Karpas-422 (cell line): ENCODE results near the gene DDI2. TPM values are rescaled to one million over a fixed set of nuclear protein-coding genes. Genes with fewer than 3 reads are reported as not detected.

Source experiments
- DNase-seq: peaks from one replicate; pipeline ENCODE4 v3.0.0-alpha.2; 2015
- H2AFZ ChIP-seq: fragments of 200-600 bp; sonication (generic); 2 replicates; pipeline ENCODE4 v1.6.1; 2014; ENCODE audit warnings: antibody characterized with exemption, low read length, mixed read lengths
- H3K27ac ChIP-seq: fragments of 200-600 bp; sonication (generic); 2 replicates; pipeline ENCODE4 v1.5.1; 2014; ENCODE audit warnings: mild to moderate bottlenecking, low read length, moderate library complexity
- H3K27me3 ChIP-seq: fragments of 200-600 bp; sonication (generic); 2 replicates; pipeline ENCODE4 v1.6.1; 2014; ENCODE audit warnings: low read length, mixed read lengths
- H3K36me3 ChIP-seq: fragments of 200-600 bp; sonication (generic); 2 replicates; pipeline ENCODE4 v1.6.1; 2014; ENCODE audit warnings: low read length, mixed read lengths; ENCODE audit not compliant: insufficient read depth
- H3K4me1 ChIP-seq: fragments of 200-600 bp; sonication (generic); 2 replicates; pipeline ENCODE4 v1.6.1; 2014; ENCODE audit warnings: mild to moderate bottlenecking, low read length, mixed read lengths
- H3K4me2 ChIP-seq: fragments of 200-600 bp; sonication (generic); 2 replicates; pipeline ENCODE4 v1.6.1; 2014; ENCODE audit warnings: low read length, low read depth, mild to moderate bottlenecking; ENCODE audit not compliant: poor library complexity, severe bottlenecking
- H3K4me3 ChIP-seq: fragments of 200-600 bp; sonication (generic); 2 replicates; pipeline ENCODE4 v1.5.1; 2014; ENCODE audit warnings: mild to moderate bottlenecking, antibody characterized with exemption, low read length, mixed read lengths
- H3K79me2 ChIP-seq: fragments of 200-600 bp; sonication (generic); 2 replicates; pipeline ENCODE4 v1.6.1; 2014; ENCODE audit warnings: mild to moderate bottlenecking, low read length, mixed read lengths
- H3K9ac ChIP-seq: fragments of 200-600 bp; sonication (generic); 2 replicates; pipeline ENCODE4 v1.6.0; 2014; ENCODE audit warnings: low read length
- H3K9me2 ChIP-seq: fragments of 200-600 bp; sonication (generic), shearing (Covaris generic); replicated peaks from 2 replicates; pipeline ENCODE4 v1.6.0; 2014; ENCODE audit warnings: mild to moderate bottlenecking, low read length, moderate library complexity; ENCODE audit not compliant: insufficient read depth
- H3K9me3 ChIP-seq: fragments of 300-700, 200-600 bp; sonication (generic); 2 replicates; pipeline ENCODE4 v1.6.1; 2014; ENCODE audit warnings: low read length, mixed read lengths
- H4K20me1 ChIP-seq: fragments of 200-600 bp; sonication (generic); 2 replicates; pipeline ENCODE4 v1.6.1; 2014; ENCODE audit warnings: mild to moderate bottlenecking, antibody characterized with exemption, low read length, low read depth; ENCODE audit not compliant: insufficient read depth
- total RNA-seq: library from RNA; depleted of rRNA; stranded (reverse); fragments of >200 nt; shearing (Covaris generic); gene quantifications from 2 replicates; pipeline ENCODE4 v1.2.3, GENCODE V29; 2014; ENCODE audit warnings: low replicate concordance

The DDI2 gene
- total RNA-seq, 1 experiment from 2014 or later, result 40.0 TPM

DNA sequence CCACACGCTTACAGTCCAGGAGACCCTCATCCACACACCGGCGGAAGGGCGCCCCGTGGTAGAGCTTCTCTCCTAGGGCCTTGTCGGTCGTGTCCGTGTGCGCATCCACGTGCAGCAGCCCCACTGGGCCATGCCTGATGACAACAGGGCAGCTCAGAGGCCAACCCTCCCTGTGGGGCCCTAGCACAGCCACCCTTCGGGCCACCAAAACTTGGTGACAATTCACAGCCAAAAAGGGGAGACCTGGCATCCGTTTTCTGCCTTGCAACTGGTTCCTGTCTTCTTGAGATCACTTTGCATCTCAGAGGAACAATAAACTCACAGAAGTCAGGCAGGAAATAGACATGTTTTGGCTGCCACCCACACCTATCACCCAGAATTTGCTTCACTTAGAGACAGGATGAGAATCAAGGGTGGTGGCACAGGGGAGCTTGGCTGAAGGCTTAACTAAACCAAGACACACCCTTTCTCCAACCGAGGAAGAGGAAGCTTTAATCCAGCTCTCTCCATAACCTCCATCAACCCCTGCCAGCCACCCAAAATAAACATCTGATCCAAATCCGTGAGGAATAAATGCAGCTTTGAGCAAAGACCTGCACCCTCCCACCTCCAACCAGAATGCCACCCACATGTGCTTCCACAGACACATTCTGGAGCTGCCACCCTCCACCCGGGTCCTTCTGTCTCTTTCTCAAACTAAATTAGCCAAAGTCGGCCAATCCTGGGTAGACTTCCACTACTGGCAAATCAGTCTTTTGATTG, 38.2 kb upstream of the DDI2 start:
- peak overlapping the region; percentile 57 for H3K27ac ChIP-seq

DNA sequence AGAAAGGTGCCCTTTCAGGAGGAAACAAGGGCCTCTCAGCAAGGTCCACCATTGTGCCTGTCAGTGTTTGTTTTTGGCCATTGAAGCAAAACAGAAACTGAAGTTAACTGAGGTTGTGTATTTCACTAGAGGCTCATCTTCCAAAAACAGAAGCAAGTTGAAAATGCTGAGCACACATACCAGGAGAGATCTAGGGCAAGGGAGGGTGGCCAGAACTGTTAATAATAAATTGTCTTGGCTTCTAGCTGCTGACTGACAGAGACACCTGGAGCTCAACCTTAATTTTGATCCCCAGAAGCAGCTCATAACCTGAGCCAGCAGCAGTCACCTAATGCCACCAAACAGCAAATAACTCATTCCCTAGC, 37.6 kb upstream of the DDI2 start:
- Histone ChIP-seq H3K9me3 (no peaks in the 10 kb centered on the region), H3K4me2 (no peak overlapping the region), H4K20me1 (no peaks in the 10 kb centered on the region), H3K4me3 (no peak overlapping the region), H3K27me3 (no peaks in the 10 kb centered on the region), H2AFZ (no peak overlapping the region; the same call in 1 of the 2 replicates), H3K79me2 (no peaks in the 10 kb centered on the region), H3K4me1 (peaks cover 25% of the 10 kb centered on the region), H3K9me2 (no peaks in the 10 kb centered on the region), H3K36me3 (no peaks in the 10 kb centered on the region), H3K9ac (peak overlapping the region; percentile 20; the same call in 1 of the 2 replicates), H3K27ac (peak overlapping the region; percentile 57)
- no peak for DNase-seq

More for the DNA sequence above, 38.2 kb upstream of the DDI2 start:
- no peaks in the 10 kb centered on the region for H3K9me3 ChIP-seq
- no peak overlapping the region for H3K4me2 ChIP-seq
- H2AFZ ChIP-seq, result no peak overlapping the region; the same call in 1 of the 2 replicates
- H3K79me2 ChIP-seq, result no peaks in the 10 kb centered on the region
- no peak for DNase-seq
- no peaks in the 10 kb centered on the region for H3K36me3 ChIP-seq
- no peaks in the 10 kb centered on the region for H3K27me3 ChIP-seq
- H3K9ac ChIP-seq, result peak overlapping the region; percentile 20; the same call in 1 of the 2 replicates
- peaks cover 20% of the 10 kb centered on the region for H3K4me1 ChIP-seq
- H3K9me2 ChIP-seq, result no peaks in the 10 kb centered on the region
- no peak overlapping the region for H3K4me3 ChIP-seq
- H4K20me1 ChIP-seq, result no peaks in the 10 kb centered on the region

DNA sequence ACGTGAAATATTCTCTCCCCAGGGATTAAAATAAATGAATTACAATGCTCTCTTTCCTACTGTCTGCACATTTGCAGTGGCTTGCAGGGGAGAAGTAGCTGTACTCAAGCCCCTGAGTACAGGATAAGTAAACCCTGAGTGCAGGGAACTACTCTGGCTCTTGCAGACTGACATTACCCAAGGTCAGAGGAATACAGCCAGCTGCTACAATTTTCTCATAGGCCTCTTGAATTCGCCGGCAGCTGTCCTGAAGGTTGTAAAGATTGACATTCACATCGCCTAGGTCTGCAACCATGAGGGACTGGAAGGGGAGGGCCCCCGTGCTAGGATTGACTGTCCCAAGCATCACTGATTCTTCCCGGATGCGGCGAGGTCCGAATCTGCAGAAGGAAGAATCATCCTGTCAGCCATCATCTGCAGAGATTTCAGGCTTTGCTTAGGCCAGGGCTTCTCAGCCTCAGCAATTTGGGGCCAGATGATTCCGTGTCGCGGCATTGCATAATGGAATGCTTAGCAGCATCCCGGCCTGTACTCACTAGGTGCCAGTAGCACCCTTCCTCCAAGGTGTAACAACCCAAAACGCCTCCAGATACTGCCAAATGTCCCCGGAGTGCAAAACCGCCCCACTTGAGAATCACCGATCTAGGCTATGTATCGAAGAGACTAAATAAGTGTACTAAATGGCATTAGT, 34.1 kb upstream of the DDI2 start:
- H3K4me1 ChIP-seq, result peaks cover 30% of the 10 kb centered on the region
- no peak overlapping the region for H3K4me2 ChIP-seq
- no peaks in the 10 kb centered on the region for H3K79me2 ChIP-seq
- no peaks in the 10 kb centered on the region for H3K36me3 ChIP-seq
- H3K9ac ChIP-seq, result no peak overlapping the region
- H3K4me3 ChIP-seq, result no peak overlapping the region
- no peaks in the 10 kb centered on the region for H3K27me3 ChIP-seq
- H3K27ac ChIP-seq, result no peak overlapping the region
- no peak for DNase-seq
- no peaks in the 10 kb centered on the region for H4K20me1 ChIP-seq
- no peaks in the 10 kb centered on the region for H3K9me2 ChIP-seq
- no peak overlapping the region for H2AFZ ChIP-seq
- no peaks in the 10 kb centered on the region for H3K9me3 ChIP-seq

DNA sequence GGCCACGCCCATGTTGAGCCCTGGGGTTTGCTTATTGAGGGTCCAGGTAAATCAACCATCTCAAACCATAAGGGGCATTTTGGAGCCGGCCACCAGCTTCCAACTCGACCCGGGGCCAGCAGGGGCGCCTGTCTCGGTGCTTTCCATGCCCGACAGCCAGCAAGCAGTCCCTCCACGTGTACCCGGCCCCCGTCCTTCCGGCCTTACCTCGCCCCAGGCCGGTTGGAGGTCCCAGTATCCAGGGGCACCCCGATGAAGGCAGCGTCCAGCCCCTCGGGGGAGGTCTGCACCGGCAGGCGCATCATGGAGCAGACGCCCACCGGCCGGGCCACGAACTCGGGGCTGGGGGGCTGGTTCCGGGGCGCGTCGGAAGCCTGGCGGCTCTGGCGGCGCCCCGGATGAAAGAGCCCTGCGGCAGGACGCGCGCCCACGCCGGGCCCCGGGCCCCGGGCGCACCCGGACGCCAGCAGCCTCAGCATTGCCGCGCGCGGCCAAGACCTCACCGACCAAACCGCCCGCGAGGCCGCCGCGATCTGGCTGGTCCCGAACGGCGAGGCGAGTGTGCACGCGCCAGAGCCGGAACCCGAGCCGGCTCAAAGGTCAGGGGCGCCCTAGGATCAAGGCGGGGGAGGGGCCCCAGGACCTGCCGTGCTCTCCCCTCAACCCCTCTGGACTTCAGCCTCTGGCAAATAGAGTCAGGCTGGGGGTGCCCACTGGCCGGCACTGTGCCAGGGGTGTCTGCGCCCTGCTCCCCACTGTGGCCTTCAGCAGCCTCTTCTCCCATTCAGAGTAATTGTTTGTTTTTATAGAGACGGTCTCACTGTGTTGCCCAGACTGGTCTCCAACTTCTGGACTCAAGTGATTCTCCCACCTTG, 32.5 kb upstream of the DDI2 start, which contains the start of gene AGMAT:
Gene AGMAT (minus strand): TSS at position 563 of the 875 bp plus-strand sequence. CDS start 84 bp downstream, at position 479.
- H3K4me3 ChIP-seq, result peak within 1 kb of the TSS; percentile 71
- H3K27ac ChIP-seq, result peak within 1 kb of the TSS; percentile 52
- peaks cover 18% of the 10 kb centered on the region for H3K4me1 ChIP-seq
- H3K36me3 ChIP-seq, result no peaks in the 10 kb centered on the region
- DNase-seq, result peak; percentile 80
- peak within 1 kb of the TSS; percentile 89 for H2AFZ ChIP-seq
- no peaks in the 10 kb centered on the region for H3K9me3 ChIP-seq
- no peaks in the 10 kb centered on the region for H3K79me2 ChIP-seq
- no peaks in the 10 kb centered on the region for H3K27me3 ChIP-seq
- no peaks in the 10 kb centered on the region for H3K9me2 ChIP-seq
- peak within 1 kb of the TSS; percentile 79 for H3K9ac ChIP-seq
- no peaks in the 10 kb centered on the region for H4K20me1 ChIP-seq
- H3K4me2 ChIP-seq, result peak within 1 kb of the TSS; percentile 76

DNA sequence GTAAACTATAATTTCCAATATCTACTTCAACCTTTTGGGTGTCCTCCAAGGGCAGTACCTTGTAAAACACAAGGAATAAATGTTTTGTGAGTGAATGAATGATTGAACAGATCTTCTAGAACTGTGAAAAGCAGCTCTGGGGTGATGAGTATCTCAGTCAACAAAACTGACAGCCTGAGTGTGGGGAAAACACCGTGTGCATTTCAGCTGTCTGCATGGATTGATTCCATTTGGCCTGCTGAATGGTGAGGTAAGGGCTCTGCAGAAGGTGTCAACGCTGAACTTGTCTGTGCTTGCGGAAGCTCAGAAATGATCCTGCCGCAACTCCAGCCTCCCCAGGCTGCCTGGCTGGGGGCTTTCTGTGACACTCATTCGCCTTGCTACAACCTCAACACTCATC, 25.0 kb upstream of the DDI2 start:
- no peaks in the 10 kb centered on the region for H3K9me3 ChIP-seq
- no peaks in the 10 kb centered on the region for H4K20me1 ChIP-seq
- no peak overlapping the region for H3K4me2 ChIP-seq
- H3K36me3 ChIP-seq, result no peaks in the 10 kb centered on the region
- no peak overlapping the region for H3K4me3 ChIP-seq
- H2AFZ ChIP-seq, result no peak overlapping the region
- no peaks in the 10 kb centered on the region for H3K27me3 ChIP-seq
- no peaks in the 10 kb centered on the region for H3K9me2 ChIP-seq
- no peaks in the 10 kb centered on the region for H3K79me2 ChIP-seq
- H3K9ac ChIP-seq, result no peak overlapping the region
- H3K27ac ChIP-seq, result no peak overlapping the region
- H3K4me1 ChIP-seq, result no peaks in the 10 kb centered on the region
- no peak for DNase-seq

DNA sequence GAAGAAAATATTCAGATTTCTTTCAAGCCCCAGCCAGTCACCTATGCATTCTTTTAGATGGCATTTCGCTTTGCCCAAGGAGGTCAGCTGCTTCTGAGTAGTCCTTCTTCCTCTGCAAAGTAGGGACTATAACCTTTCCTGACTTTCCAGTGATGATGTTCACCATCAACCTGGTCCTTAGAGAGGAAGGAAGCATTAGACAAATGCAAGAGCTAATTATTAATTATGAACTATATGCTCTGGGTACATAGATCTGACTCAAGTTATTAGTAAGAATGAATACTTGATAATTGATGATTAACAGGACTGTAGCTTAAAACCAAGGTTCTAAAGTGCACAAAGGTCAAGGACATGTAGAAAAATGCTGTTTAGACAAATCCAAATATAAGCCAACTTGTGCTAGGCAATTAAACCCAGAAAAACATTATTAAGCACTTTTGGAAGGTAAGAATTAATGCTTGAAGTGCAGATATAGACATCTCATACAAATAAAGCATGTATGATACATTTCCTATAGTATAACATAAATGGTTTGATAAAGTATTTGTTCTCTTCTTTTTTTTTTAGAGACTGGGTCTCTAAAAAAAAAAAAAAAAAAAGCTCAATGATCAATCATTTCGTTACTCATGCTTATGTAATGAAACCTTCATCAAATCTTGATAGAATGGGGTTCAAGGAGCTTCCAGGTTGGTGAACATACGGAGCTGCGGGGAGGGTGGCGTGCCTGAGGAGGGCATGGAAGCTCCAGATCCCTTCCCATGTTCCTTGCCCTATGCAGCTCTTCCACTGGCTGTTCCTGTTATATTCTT, 21.2 kb upstream of the DDI2 start:
- Histone ChIP-seq H4K20me1 (no peaks in the 10 kb centered on the region), H3K4me3 (no peak overlapping the region), H3K4me1 (no peaks in the 10 kb centered on the region), H3K27ac (no peak overlapping the region), H3K9me2 (no peaks in the 10 kb centered on the region), H3K36me3 (no peaks in the 10 kb centered on the region), H3K9ac (no peak overlapping the region), H3K9me3 (no peaks in the 10 kb centered on the region), H2AFZ (no peak overlapping the region), H3K4me2 (no peak overlapping the region), H3K27me3 (no peaks in the 10 kb centered on the region), H3K79me2 (no peaks in the 10 kb centered on the region)
- no peak for DNase-seq

DNA sequence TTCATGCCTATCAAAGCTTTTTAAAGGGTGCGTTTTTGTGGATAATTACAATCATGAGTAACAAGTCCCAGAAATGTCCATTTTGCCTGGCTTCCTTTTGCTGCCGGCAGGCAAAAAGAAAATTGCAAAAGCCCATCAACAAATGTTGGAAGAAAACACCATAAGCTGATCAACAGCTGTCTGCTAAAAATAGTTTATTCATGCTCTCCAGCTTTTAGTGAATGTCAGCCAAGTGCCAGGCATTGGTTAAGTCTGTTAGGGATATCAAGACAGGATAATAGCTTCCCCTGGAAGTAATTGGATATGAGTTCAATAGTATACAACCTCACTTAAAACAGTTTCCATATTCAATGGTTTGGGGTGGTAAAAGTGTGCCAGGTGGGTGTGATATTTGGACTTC, 18.8 kb upstream of the DDI2 start:
- Histone ChIP-seq H3K27me3 (no peaks in the 10 kb centered on the region), H3K79me2 (no peaks in the 10 kb centered on the region), H3K9me2 (no peaks in the 10 kb centered on the region), H4K20me1 (no peaks in the 10 kb centered on the region), H3K9me3 (no peaks in the 10 kb centered on the region), H3K27ac (no peak overlapping the region), H3K36me3 (no peaks in the 10 kb centered on the region), H3K4me1 (no peaks in the 10 kb centered on the region), H3K4me3 (no peak overlapping the region), H3K4me2 (no peak overlapping the region), H3K9ac (no peak overlapping the region), H2AFZ (no peak overlapping the region)
- no peak for DNase-seq
